ENCODE data around the gene HTT. TPM values are rescaled to one million over a fixed set of nuclear protein-coding genes. Genes with fewer than 3 reads are reported as not detected.
"Not testable (repeated sequence)": the region's sequence is repeated elsewhere in the genome, so short reads cannot be mapped to it uniquely, and the experiment has no call there.

HTT gene
- total and polyA plus RNA-seq, 10 donors = 10.0 to 124 (median 84.4) TPM

DNA sequence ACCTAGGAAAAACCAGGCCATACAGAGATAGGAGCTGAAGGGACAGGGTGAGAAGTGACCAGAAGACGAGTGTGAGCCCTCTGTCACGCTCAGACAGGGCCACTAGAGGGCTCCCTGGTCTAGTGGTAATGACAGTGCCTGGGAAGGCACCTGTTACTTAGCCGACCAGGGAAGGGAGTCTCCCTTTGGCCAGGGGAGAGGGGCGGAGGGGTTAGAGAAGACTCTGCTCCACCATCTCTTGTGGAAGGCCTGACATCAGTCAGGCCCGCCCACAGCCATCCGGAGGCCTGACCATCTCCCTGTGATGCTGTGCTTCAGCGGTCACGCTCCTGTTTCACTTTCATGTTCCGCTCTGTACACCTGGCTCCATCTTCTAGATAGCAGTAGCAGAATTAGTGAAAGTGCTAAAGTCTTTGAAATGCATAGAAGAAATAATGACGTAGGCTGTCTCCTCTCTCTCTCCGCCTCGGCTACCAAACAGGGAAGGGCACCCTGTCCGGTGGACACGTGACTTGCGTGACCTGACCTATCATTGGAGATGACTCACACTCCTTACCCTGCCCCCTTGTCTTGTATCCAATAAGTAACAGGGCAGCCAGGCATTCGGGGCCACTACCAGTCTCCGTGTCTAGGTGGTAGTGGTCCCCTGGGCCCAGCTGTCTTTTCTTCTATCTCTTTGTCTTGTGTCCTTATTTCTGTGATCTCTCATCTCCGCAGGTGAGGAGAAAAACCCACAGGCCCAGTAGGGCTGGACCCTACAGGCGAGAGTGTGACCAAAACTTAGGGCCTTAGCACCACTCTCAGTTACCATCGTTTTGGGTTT is 26.8 kb upstream of the HTT start:
- peak; percentile 94 for DNase-seq
- 34 to 50% (median 41%) methylated on average over 20 of the region's 20 CpGs for WGBS, 5 donors
- no peak for TF ChIP-seq POLR2A (IDR thresholded peaks at IDR 0.05)
- peak in 2 of 3 donors; percentile 63 to 67 for TF ChIP-seq POLR2AphosphoS5 (IDR thresholded peaks at IDR 0.05)
- TF ChIP-seq, protein P1, sequence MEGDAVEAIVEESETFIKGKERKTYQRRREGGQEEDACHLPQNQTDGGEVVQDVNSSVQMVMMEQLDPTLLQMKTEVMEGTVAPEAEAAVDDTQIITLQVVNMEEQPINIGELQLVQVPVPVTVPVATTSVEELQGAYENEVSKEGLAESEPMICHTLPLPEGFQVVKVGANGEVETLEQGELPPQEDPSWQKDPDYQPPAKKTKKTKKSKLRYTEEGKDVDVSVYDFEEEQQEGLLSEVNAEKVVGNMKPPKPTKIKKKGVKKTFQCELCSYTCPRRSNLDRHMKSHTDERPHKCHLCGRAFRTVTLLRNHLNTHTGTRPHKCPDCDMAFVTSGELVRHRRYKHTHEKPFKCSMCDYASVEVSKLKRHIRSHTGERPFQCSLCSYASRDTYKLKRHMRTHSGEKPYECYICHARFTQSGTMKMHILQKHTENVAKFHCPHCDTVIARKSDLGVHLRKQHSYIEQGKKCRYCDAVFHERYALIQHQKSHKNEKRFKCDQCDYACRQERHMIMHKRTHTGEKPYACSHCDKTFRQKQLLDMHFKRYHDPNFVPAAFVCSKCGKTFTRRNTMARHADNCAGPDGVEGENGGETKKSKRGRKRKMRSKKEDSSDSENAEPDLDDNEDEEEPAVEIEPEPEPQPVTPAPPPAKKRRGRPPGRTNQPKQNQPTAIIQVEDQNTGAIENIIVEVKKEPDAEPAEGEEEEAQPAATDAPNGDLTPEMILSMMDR (IDR thresholded peaks at IDR 0.05 in 8 of 11, conservative IDR thresholded peaks at IDR 0.05 in 3 of 11) = peak; percentile 37 to 81 (median 70)

DNA sequence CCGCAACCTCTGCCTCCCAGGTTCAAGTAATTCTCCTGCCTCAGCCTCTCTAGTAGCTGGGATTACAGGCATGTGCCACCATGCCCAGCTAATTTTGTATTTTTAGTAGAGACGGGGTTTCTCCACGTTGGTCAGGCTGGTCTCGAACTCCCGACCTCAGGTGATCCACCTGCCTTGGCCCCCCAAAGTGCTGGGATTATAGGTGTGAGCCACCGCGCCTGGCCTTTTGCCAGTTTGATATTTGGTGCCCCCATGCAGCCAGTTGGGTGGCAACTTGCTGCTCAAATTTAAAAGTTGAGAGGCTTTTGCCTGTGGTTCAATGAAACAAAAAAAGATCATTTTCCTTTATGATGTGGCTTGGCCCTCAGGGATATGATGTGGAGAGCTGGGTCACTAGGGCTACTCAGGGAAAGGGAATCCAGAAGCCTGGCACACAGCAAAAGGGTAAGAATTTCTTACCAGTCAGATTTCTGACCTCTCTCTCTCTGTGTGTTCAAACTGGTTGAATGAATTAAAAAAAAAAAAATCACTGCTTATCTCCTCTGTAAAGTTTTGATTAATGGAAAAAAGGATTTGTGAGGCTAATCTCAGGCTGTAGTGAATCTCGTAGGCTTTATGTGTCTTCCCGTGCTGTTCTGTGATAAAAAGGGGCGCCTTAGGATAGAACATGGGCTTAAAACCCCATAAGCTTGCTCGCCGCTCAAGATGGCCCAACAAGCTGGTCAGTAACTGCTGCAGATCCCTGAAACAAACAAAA is 23.2 kb upstream of the HTT start:
- 86 to 97% (median 94%) methylated on average over 9 to 12 of the region's 12 CpGs for WGBS, 5 donors
- H3K27ac ChIP-seq; H3K36me3 ChIP-seq; H3K4me3 ChIP-seq; H3K27me3 ChIP-seq (replicated peaks in 1 of 7); intact Hi-C loops (cut with DNase I; ENCODE audit: low total_unique reads): not testable (repeated sequence)
- Histone ChIP-seq H3K4me1 (peaks cover 9 to 21% (median 17%) of the 10 kb centered on the region in 6 donors), H3K9me3 (peaks cover 0 to 30% (median 23%) of the 10 kb centered on the region in 8 donors)
- peak; percentile 42 for DNase-seq

More for the DNA sequence above, 26.8 kb upstream of the HTT start:
- no peaks in the 10 kb centered on the region for H3K36me3 ChIP-seq
- intact Hi-C loops (cut with DNase I; ENCODE audit: low total_unique reads) = no loop called here
- H3K4me3 ChIP-seq = peak overlapping the region in 6 of 8 donors; percentile 12 to 62 (median 16)
- H3K27ac ChIP-seq = peak overlapping the region; percentile 21 to 86 (median 75)
- no peaks in the 10 kb centered on the region for H3K27me3 ChIP-seq (replicated peaks in 1 of 7)
- no peaks in the 10 kb centered on the region for H3K9me3 ChIP-seq
- H3K4me1 ChIP-seq = peaks cover 13 to 58% (median 41%) of the 10 kb centered on the region in 6 donors

DNA sequence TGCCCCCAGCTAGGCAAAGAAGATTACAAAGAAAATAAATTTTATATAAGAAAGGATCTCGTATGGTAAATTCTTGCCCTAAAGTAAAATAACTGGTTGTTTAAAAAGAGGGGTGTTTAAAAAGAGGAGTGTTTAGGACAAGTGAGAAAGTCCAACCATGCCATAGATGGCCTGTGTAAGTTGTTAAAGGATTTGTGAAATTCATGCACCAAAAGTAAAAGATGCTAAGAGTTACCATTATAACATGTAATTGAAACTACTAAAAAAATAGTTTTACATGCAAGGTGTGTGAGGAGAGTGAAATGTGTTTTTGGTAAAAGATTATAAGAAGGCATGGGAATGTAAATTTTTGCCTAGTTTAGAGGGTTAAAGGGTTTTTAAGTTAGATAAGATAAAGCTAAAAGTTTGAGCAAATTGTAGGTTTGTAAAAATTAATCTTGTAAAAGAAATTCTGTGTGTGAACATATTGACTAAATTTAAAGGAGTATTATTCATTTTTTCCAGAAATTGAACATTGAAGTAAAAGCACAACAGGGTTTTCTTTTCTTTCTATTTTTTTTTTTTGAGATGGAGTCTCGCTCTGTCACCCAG is 20.2 kb upstream of the HTT start:
- H3K36me3 ChIP-seq = peaks cover 0 to 4% (median 0%) of the 10 kb centered on the region in 6 donors
- WGBS, 5 donors = 90 to 98% (median 96%) methylated on average over 2 of the region's 2 CpGs
- peaks cover 0 to 34% (median 25%) of the 10 kb centered on the region in 8 donors for H3K9me3 ChIP-seq
- H3K4me1 ChIP-seq = peaks cover 0 to 11% (median 10%) of the 10 kb centered on the region in 6 donors
- no peaks in the 10 kb centered on the region for H3K27me3 ChIP-seq (replicated peaks in 1 of 7)
- no peak for TF ChIP-seq POLR2AphosphoS5 (IDR thresholded peaks at IDR 0.05)
- TF ChIP-seq POLR2A (IDR thresholded peaks at IDR 0.05) = no peak
- TF ChIP-seq, protein P1 (IDR thresholded peaks at IDR 0.05 in 8 of 11, conservative IDR thresholded peaks at IDR 0.05 in 3 of 11) = no peak
- no peak for DNase-seq
- H3K4me3 ChIP-seq = no peak overlapping the region
- intact Hi-C loops (cut with DNase I; ENCODE audit: low total_unique reads) = no loop called here
- H3K27ac ChIP-seq = no peak overlapping the region

DNA sequence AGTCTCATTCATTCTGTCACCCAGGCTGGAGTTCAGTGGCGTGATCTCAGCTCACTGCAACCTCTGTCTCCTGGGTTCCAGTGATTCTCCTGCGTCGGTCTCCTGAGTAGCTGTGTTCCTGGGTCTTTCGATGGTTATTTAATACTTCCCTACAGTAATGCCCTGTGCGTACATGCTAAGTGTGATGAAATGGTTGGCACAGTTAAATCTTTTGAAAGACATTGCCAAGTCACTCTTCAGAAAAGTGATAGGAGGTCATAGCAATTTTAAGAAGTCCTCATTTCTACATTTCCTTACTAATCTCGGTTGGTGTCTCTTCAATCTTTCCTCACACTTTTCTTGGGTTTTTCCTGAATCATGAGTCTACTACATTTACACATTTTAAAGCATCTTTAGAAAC is 14.5 kb upstream of the HTT start:
- no peaks in the 10 kb centered on the region for H3K27me3 ChIP-seq (replicated peaks in 1 of 7)
- no peak for TF ChIP-seq POLR2A (IDR thresholded peaks at IDR 0.05)
- TF ChIP-seq, protein P1 (IDR thresholded peaks at IDR 0.05 in 8 of 11, conservative IDR thresholded peaks at IDR 0.05 in 3 of 11) = no peak
- no peak for TF ChIP-seq POLR2AphosphoS5 (IDR thresholded peaks at IDR 0.05)
- WGBS, 5 donors = 55 to 82% (median 72%) methylated on average over 6 of the region's 6 CpGs
- no peak overlapping the region for H3K4me3 ChIP-seq
- intact Hi-C loops (cut with DNase I; ENCODE audit: low total_unique reads) = no loop called here
- peak overlapping the region in 2 of 8 donors; percentile 67 to 82 for H3K27ac ChIP-seq
- no peak for DNase-seq
- peaks cover 0 to 22% (median 14%) of the 10 kb centered on the region in 6 donors for H3K4me1 ChIP-seq
- H3K36me3 ChIP-seq = peaks cover 0 to 10% (median 0%) of the 10 kb centered on the region in 6 donors
- peaks cover 0 to 20% (median 15%) of the 10 kb centered on the region in 8 donors for H3K9me3 ChIP-seq

Measured in spleen (tissue), 11 donors.